ENCODE data around the gene FBXO11. TPM values are rescaled to one million over a fixed set of nuclear protein-coding genes. Genes with fewer than 3 reads are reported as not detected.

The FBXO11 gene
- total and polyA plus RNA-seq, 2 of the 4 experiments (the other 2 are of a cell fraction), result 27.1 to 29.6 TPM

DNA sequence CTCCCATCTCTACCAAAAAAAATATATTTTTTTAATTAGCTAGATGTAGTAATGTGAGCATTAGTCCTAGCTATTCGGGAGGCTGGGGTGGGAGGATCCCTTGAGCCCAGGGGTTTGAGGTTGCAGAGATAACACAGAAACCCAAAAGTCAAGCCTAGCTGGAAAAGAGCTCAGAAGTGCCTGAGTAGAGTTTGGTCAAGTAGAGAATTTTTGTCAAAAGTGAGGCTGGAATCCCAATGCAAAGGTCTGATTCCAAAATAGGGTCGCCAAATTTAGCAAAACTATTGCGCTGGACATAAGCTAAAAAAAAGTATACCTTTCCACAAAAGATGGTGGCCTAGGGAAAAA is 138.8 kb downstream of the FBXO11 start:
- H4K5ac ChIP-seq (ENCODE audit: low read depth, low read length), result no peak overlapping the region
- H2AFZ ChIP-seq (replicated peaks; ENCODE audit: low read length, poor library complexity), result peak overlapping the region; percentile 95
- dilution Hi-C loops (cut with HindIII; ENCODE audit: low sequenced_read_pairs, unreplicated experiment), result no loop called here
- BruUV-seq (replicated peaks), result no TSS peak
- no CpG with 5 or more reads among the region's 3 CpGs for WGBS, 2 experiments (ENCODE audit: extremely low coverage in 2 of 2, insufficient read length in 1 of 2)
- H3K9ac ChIP-seq (ENCODE audit: low read depth, low read length), result no peak overlapping the region
- ATAC-seq (ENCODE audit: low read depth) (no peak), DNase-seq (no peak)
- ChIA-PET CTCF (interaction anchor here (0.6 to 4.9 kb wide), 15 partner anchors 12 to 1242 kb away, joined by 3 to 39 read pairs (median 4); partner anchors contain the start of gene MSH6), POLR2A (ENCODE audit: unreplicated experiment) (no interaction called here)
- in situ Hi-C loops (cut with MboI; ENCODE audit: low sequenced_read_pairs), result loop anchor here (5.0 kb wide), 2 partner anchors 330 to 430 kb away; no protein-coding TSS in a partner anchor
- H2BK5ac ChIP-seq (ENCODE audit: low read depth, low read length, poor library complexity, severe bottlenecking), result no peak overlapping the region
- H3K56ac ChIP-seq (ENCODE audit: extremely low read depth, insufficient read depth, low read length), result no peak overlapping the region
- no peak overlapping the region for H3K18ac ChIP-seq (ENCODE audit: low read depth, low read length)
- H2AK5ac ChIP-seq (ENCODE audit: low read depth, low read length), result no peak overlapping the region
- H3K23ac ChIP-seq (ENCODE audit: low read depth, low read length), result no peak overlapping the region
- intact Hi-C loops (cut with micrococcal nuclease), result loop anchor here (1.0 to 5.0 kb wide), 2 partner anchors 340 to 432 kb away; no protein-coding TSS in a partner anchor
- no peaks in the 10 kb centered on the region for H3K79me1 ChIP-seq (ENCODE audit: low read depth in 1 of 2, low read length in 2 of 2)
- H3K9me3 ChIP-seq (ENCODE audit: control insufficient read depth, insufficient read depth, low read length), result peaks cover 6% of the 10 kb centered on the region
- peak overlapping the region; percentile 100; the same call in 1 of the 2 replicates for H3K4me2 ChIP-seq (ENCODE audit: low read depth, low read length)
- H2BK20ac ChIP-seq (ENCODE audit: low read depth, low read length), result no peak overlapping the region
- TF ChIP-seq SMC3 (IDR thresholded peaks at IDR 0.05; ENCODE audit: low read depth, low read length) (no peak), MAZ (IDR thresholded peaks at IDR 0.05; ENCODE audit: borderline replicate concordance, low read depth, low read length) (no peak), BHLHE40 (IDR thresholded peaks at IDR 0.05; ENCODE audit: low read depth, low read length) (no peak), CEBPB (IDR thresholded peaks at IDR 0.05; ENCODE audit: low read depth, low read length) (no peak), POLR2A (IDR thresholded peaks at IDR 0.05; ENCODE audit: low read depth, low read length) (no peak), MAFK (IDR thresholded peaks at IDR 0.05; ENCODE audit: low read depth, low read length) (no peak)
- H3K4ac ChIP-seq (ENCODE audit: low read depth, low read length), result no peak overlapping the region
- H3K9me1 ChIP-seq (ENCODE audit: insufficient read depth, low read length), result no peaks in the 10 kb centered on the region
- no peak overlapping the region for H2BK15ac ChIP-seq (ENCODE audit: low read depth, low read length)
- no peak overlapping the region for H2BK120ac ChIP-seq (ENCODE audit: low read depth, low read length)
- peaks cover 2% of the 10 kb centered on the region; the same call in 1 of the 2 replicates for H3K4me1 ChIP-seq (ENCODE audit: control insufficient read depth, insufficient read depth, low read length)
- no peaks in the 10 kb centered on the region for H3K36me3 ChIP-seq (ENCODE audit: control insufficient read depth, insufficient read depth, low read length)
- H4K8ac ChIP-seq (ENCODE audit: low read depth in 2 of 2, low read length in 2 of 2), result no peak overlapping the region
- H2AK9ac ChIP-seq (replicated peaks; ENCODE audit: low read depth, low read length, poor library complexity), result no peak overlapping the region
- H3K14ac ChIP-seq (replicated peaks; ENCODE audit: low read depth, low read length), result no peak overlapping the region
- H3K27me3 ChIP-seq (ENCODE audit: control insufficient read depth, insufficient read depth, low read length), result peaks cover 8% of the 10 kb centered on the region; the same call in 1 of the 2 replicates
- no peak overlapping the region for H4K91ac ChIP-seq (ENCODE audit: insufficient read depth, low read depth, low read length)
- H3K4me3 ChIP-seq (ENCODE audit: insufficient read depth, low read depth, low read length), result 0 out of 2 replicates have a peak overlapping the region, but pooled peaks have one; percentile 49
- no peak overlapping the region for H3K27ac ChIP-seq (ENCODE audit: insufficient read depth, low read length)
- no peaks in the 10 kb centered on the region for H4K20me1 ChIP-seq (ENCODE audit: insufficient read depth, low read length)
